Transverse colon (tissue), 4 donors: Measurements from ENCODE around the gene TRABD2B. TPM values are rescaled to one million over a fixed set of nuclear protein-coding genes. Genes with fewer than 3 reads are reported as not detected.

Experiments used
- DNase-seq: peaks from one replicate; pipeline ENCODE4 v3.0.0-alpha.2; 2019
- H3K27ac ChIP-seq, 4 donors: fragments of 200-600 bp; sonication (generic); 2 replicates each; pipeline ENCODE4 v1.5.1; 2016 to 2018; ENCODE audit warnings: inconsistent platforms in 4 of 4
- H3K27me3 ChIP-seq: fragments of 200-600 bp; sonication (generic); 2 replicates; pipeline ENCODE4 v1.5.1; 2017; ENCODE audit warnings: inconsistent platforms
- H3K36me3 ChIP-seq, 4 donors: fragments of 200-600 bp; sonication (generic); 2 replicates each; pipeline ENCODE4 v1.5.1; 2017 to 2019; ENCODE audit warnings: inconsistent platforms in 4 of 4
- H3K4me1 ChIP-seq, 4 donors: fragments of 200-600 bp; sonication (generic); 2 replicates each; pipeline ENCODE4 v1.5.1; 2017 to 2020; ENCODE audit warnings: inconsistent platforms in 4 of 4
- H3K4me3 ChIP-seq, 4 donors: fragments of 200-600 bp; sonication (generic); 1 replicate in 1 of 4; 2 replicates in 3 of 4; pipeline versions ENCODE4 v1.5.1 to v1.6.1; 2017 to 2019; ENCODE audit warnings: inconsistent platforms in 4 of 4
- H3K9me3 ChIP-seq, 2 donors: fragments of 200-600 bp; sonication (generic); 2 replicates each; pipeline ENCODE4 v1.5.1; 2017 to 2019; ENCODE audit warnings: inconsistent platforms in 2 of 2
- CTCF ChIP-seq, 5 experiments: fragments of 200-600 bp in 3 of 5; fragments of 450-650 bp in 2 of 5; sonication (generic) in 3 of 5; IDR thresholded peaks; 1 replicate in 2 of 5; 2 replicates in 3 of 5; pipeline ENCODE4 v1.5.1; 2016 to 2017; ENCODE audit warnings: antibody characterized with exemption in 5 of 5, inconsistent platforms in 3 of 5, mild to moderate bottlenecking in 2 of 5, moderate library complexity in 1 of 5
- EP300 ChIP-seq: sonication (generic); formaldehyde crosslinking; IDR thresholded peaks from one replicate; pipeline ENCODE4 v1.6.1; 2017; ENCODE audit warnings: antibody characterized with exemption, low read depth
- POLR2A ChIP-seq: fragments of 450-650 bp; IDR thresholded peaks from one replicate; pipeline ENCODE4 v1.6.1; 2016; ENCODE audit warnings: antibody characterized with exemption, mild to moderate bottlenecking, moderate library complexity
- POLR2AphosphoS5 ChIP-seq, 3 donors: sonication (generic); formaldehyde crosslinking; IDR thresholded peaks; one replicate each; pipeline ENCODE4 v1.6.1; 2016; ENCODE audit warnings: antibody characterized with exemption in 3 of 3
- WGBS, 2 donors: methylation state at CpG; one replicate each; pipeline ENCODE4 v1.1.5; 2018; ENCODE audit warnings: low coverage in 1 of 2; 5-methylcytosine and 5-hydroxymethylcytosine counted together
- in situ Hi-C, 4 donors: fragments of 200-750 bp; cut with MboI; loops; one replicate each; pipeline versions ENCODE4 v1.15.0 to v1.15.1; 2017; ENCODE audit warnings: low sequenced_read_pairs in 3 of 4, low pct_ligation_motif_present in 1 of 4, low pct_unique_long_range_greater_than_20kb in 1 of 4
- intact Hi-C: fragments of 100-400 bp; cut with DNase I; formaldehyde crosslinking; loops from one replicate; pipeline ENCODE4 v1.15.1; 2023; ENCODE audit warnings: low total_unique reads
- total RNA-seq, 4 donors: library from RNA; depleted of rRNA; stranded (reverse); fragments of >200 nt; gene quantifications; one replicate each; pipeline ENCODE4 v1.1.0, GENCODE V29; 2016

TRABD2B gene
- total RNA-seq, 4 donors from 2014 or later, result 0.27 to 0.48 (median 0.37) TPM; not detected in 1

- no peak overlapping the region for H3K4me3 ChIP-seq
- in situ Hi-C loops (no loop called here), intact Hi-C loops (no loop called here)
- H3K9me3 ChIP-seq, result no peaks in the 10 kb centered on the region
- no peak for TF ChIP-seq EP300
- TF ChIP-seq CTCF (IDR thresholded peaks at IDR 0.05), result no peak
- no peak for TF ChIP-seq POLR2AphosphoS5 (IDR thresholded peaks at IDR 0.05)
- TF ChIP-seq POLR2A, result no peak
- no peak for DNase-seq
- H3K36me3 ChIP-seq, result no peaks in the 10 kb centered on the region
- WGBS, 2 donors, result 18 to 37% methylated on average over 1 to 8 of the region's 8 CpGs
- peaks cover 0 to 17% (median 7%) of the 10 kb centered on the region in 4 donors for H3K4me1 ChIP-seq
- peak overlapping the region; percentile 1 to 56 (median 46) for H3K27ac ChIP-seq
- no peaks in the 10 kb centered on the region for H3K27me3 ChIP-seq
Measured at GRCh38 chr1:47809301-47810084, 187.7 kb downstream of the TRABD2B start.

DNA sequence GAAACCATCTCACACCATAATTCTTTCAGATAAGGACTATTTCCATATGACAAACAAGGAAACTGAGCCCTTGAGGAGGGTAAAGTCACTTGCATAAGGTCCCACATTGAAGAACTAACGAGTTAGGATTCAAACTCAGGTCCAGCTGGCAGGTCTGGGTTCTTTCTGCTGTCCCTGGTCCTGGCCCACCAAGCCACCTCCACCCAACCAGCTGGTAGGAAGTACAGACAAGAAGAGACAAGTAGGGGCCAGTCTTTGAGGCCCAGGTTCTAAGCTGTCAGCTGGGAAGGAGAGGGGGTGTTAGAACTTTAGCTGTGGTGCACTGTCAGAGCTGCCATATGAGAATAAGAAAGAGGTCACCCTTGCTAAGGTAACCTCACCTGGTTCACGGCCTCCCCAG, 188.6 kb downstream of the TRABD2B start:
- no peaks in the 10 kb centered on the region for H3K27me3 ChIP-seq
- H3K9me3 ChIP-seq, result no peaks in the 10 kb centered on the region
- intact Hi-C loops, result no loop called here
- in situ Hi-C loops, result no loop called here
- DNase-seq, result no peak
- no peak for TF ChIP-seq POLR2AphosphoS5 (IDR thresholded peaks at IDR 0.05)
- no peak for TF ChIP-seq EP300
- TF ChIP-seq POLR2A, result no peak
- no peak for TF ChIP-seq CTCF (IDR thresholded peaks at IDR 0.05)
- WGBS, 2 donors, result 77% methylated on average over 2 of the region's 2 CpGs; no CpG with 5 or more reads in 1 of the 2 donors
- peak overlapping the region in 2 of 4 donors; percentile 52 to 56 for H3K27ac ChIP-seq
- H3K36me3 ChIP-seq, result no peaks in the 10 kb centered on the region
- H3K4me3 ChIP-seq, result no peak overlapping the region
- H3K4me1 ChIP-seq, result peaks cover 0 to 17% (median 7%) of the 10 kb centered on the region in 4 donors

GRCh38 chr1:47805921-47806361, 191.2 kb downstream of the TRABD2B start:
- no peak overlapping the region for H3K4me3 ChIP-seq
- intact Hi-C loops, result no loop called here
- no peaks in the 10 kb centered on the region for H3K27me3 ChIP-seq
- in situ Hi-C loops, result no loop called here
- H3K4me1 ChIP-seq, result peaks cover 0 to 17% (median 7%) of the 10 kb centered on the region in 4 donors
- 59 to 65% methylated on average over 5 to 6 of the region's 6 CpGs for WGBS, 2 donors
- H3K27ac ChIP-seq, result peak overlapping the region in 1 of 4 donors; percentile 5
- no peak for TF ChIP-seq POLR2AphosphoS5 (IDR thresholded peaks at IDR 0.05)
- TF ChIP-seq POLR2A, result no peak
- no peak for TF ChIP-seq EP300
- no peak for TF ChIP-seq CTCF (IDR thresholded peaks at IDR 0.05)
- DNase-seq, result no peak
- no peaks in the 10 kb centered on the region for H3K36me3 ChIP-seq
- no peaks in the 10 kb centered on the region for H3K9me3 ChIP-seq

GRCh38 chr1:47805018-47805417, 192.2 kb downstream of the TRABD2B start:
- in situ Hi-C loops (no loop called here), intact Hi-C loops (no loop called here)
- DNase-seq, result no peak
- peaks cover 0 to 13% (median 4%) of the 10 kb centered on the region in 4 donors for H3K4me1 ChIP-seq
- no peaks in the 10 kb centered on the region for H3K9me3 ChIP-seq
- no peaks in the 10 kb centered on the region for H3K27me3 ChIP-seq
- no peak overlapping the region for H3K4me3 ChIP-seq
- TF ChIP-seq CTCF (IDR thresholded peaks at IDR 0.05) (no peak), POLR2A (no peak), EP300 (no peak), POLR2AphosphoS5 (IDR thresholded peaks at IDR 0.05) (no peak)
- H3K27ac ChIP-seq, result no peak overlapping the region
- no peaks in the 10 kb centered on the region for H3K36me3 ChIP-seq
